ENCODE results near the gene SLC38A4. TPM values are rescaled to one million over a fixed set of nuclear protein-coding genes. Genes with fewer than 3 reads are reported as not detected.

The SLC38A4 gene
- total and polyA plus RNA-seq, 2 of the 8 experiments (the other 6 are each of a cell fraction or from before 2014, with no cell fraction given), result 6.7 to 15.4 TPM

- no peaks in the 10 kb centered on the region for H3K23me2 ChIP-seq (ENCODE audit: low read depth, low read length)
- no peak overlapping the region for H2AFZ ChIP-seq (ENCODE audit: low read length)
- no peak overlapping the region for H3K27ac ChIP-seq (ENCODE audit: low read depth, low read length)
- FAIRE-seq (no peak), DNase-seq (ENCODE audit: low read depth in 1 of 2, low spot score in 2 of 2) (no peak)
- H2AK5ac ChIP-seq (ENCODE audit: low read depth, low read length), result no peak overlapping the region
- H3K9me3 ChIP-seq (ENCODE audit: insufficient read depth in 2 of 2, low read depth in 1 of 2, low read length in 1 of 2), result no peaks in the 10 kb centered on the region
- no peak overlapping the region for H3K9ac ChIP-seq (replicated peaks in 1 of 4; ENCODE audit: extremely low read depth in 1 of 4, low read depth in 3 of 4, low read length in 3 of 4)
- no peaks in the 10 kb centered on the region for H3K27me3 ChIP-seq (replicated peaks in 1 of 4; ENCODE audit: control insufficient read depth in 3 of 4, extremely low read depth in 1 of 4, insufficient read depth in 3 of 4, low read length in 3 of 4)
- no peak overlapping the region for H3K14ac ChIP-seq (ENCODE audit: insufficient read length)
- H3K4me3 ChIP-seq (ENCODE audit: extremely low read depth in 1 of 4, insufficient read depth in 2 of 4, low read depth in 3 of 4, low read length in 4 of 4), result no peak overlapping the region
- H2BK5ac ChIP-seq (ENCODE audit: low read depth, low read length), result no peak overlapping the region
- no peak overlapping the region for H2BK120ac ChIP-seq (replicated peaks; ENCODE audit: low read depth, low read length)
- no peak overlapping the region for H3K23ac ChIP-seq (ENCODE audit: insufficient read length)
- TF ChIP-seq TCF12 (IDR thresholded peaks at IDR 0.05; ENCODE audit: low read depth, low read length), result no peak
- TF ChIP-seq MAFK (IDR thresholded peaks at IDR 0.05; ENCODE audit: low read depth, low read length), result no peak
- no peak for TF ChIP-seq JUND (IDR thresholded peaks at IDR 0.05; ENCODE audit: low read length)
- no peak for TF ChIP-seq POU5F1 (IDR thresholded peaks at IDR 0.05; ENCODE audit: low read depth, low read length)
- no peak for TF ChIP-seq KDM4A (IDR thresholded peaks at IDR 0.05; ENCODE audit: low read depth, low read length, severe bottlenecking)
- no peak for TF ChIP-seq BRCA1 (IDR thresholded peaks at IDR 0.05; ENCODE audit: low read depth, low read length)
- no peak for TF ChIP-seq BCL11A (IDR thresholded peaks at IDR 0.05; ENCODE audit: low read depth in 2 of 2, low read length in 2 of 2)
- no peak for TF ChIP-seq PHF8 (conservative IDR thresholded peaks at IDR 0.05; ENCODE audit: low read depth, low read length)
- no peak for TF ChIP-seq ZNF274 (IDR thresholded peaks at IDR 0.05; ENCODE audit: borderline replicate concordance, extremely low read depth, low read length)
- no peak for TF ChIP-seq NANOG (IDR thresholded peaks at IDR 0.05; ENCODE audit: insufficient read depth, low read depth, low read length, poor library complexity, severe bottlenecking)
- no peak for TF ChIP-seq MAX (IDR thresholded peaks at IDR 0.05)
- no peak for TF ChIP-seq SP1 (IDR thresholded peaks at IDR 0.05; ENCODE audit: low read depth, low read length)
- TF ChIP-seq POLR2A (IDR thresholded peaks at IDR 0.05; ENCODE audit: control extremely low read depth in 1 of 2, low read depth in 2 of 2, low read length in 2 of 2), result no peak
- H3K79me1 ChIP-seq (ENCODE audit: low read depth, low read length), result no peaks in the 10 kb centered on the region
- H4K91ac ChIP-seq (replicated peaks; ENCODE audit: insufficient read length, low read length), result no peak overlapping the region
- CTCF ChIA-PET (ENCODE audit: partially characterized antibody), result no interaction called here
- no peak overlapping the region for H2BK15ac ChIP-seq (ENCODE audit: low read length)
- no peaks in the 10 kb centered on the region for H3K36me3 ChIP-seq (ENCODE audit: control insufficient read depth in 2 of 4, insufficient read depth in 4 of 4, low read length in 3 of 4)
- H2BK20ac ChIP-seq (ENCODE audit: low read length), result no peak overlapping the region
- H3K18ac ChIP-seq (ENCODE audit: extremely low read depth, low read length), result no peak overlapping the region
- H3K4me1 ChIP-seq (replicated peaks in 1 of 4; ENCODE audit: control insufficient read depth in 3 of 4, insufficient read depth in 4 of 4, low read length in 3 of 4), result no peaks in the 10 kb centered on the region
- no peak overlapping the region for H3K4me2 ChIP-seq (ENCODE audit: insufficient read depth in 1 of 2, low read depth in 2 of 2, low read length in 2 of 2)
- POLR2A ChIA-PET (ENCODE audit: partially characterized antibody), result no interaction called here
- H4K20me1 ChIP-seq (replicated peaks in 1 of 2; ENCODE audit: control insufficient read depth in 1 of 2, insufficient read depth in 2 of 2, low read length in 2 of 2), result no peaks in the 10 kb centered on the region
- no peak overlapping the region for H3K4ac ChIP-seq (replicated peaks; ENCODE audit: insufficient read length, low read depth, low read length)
- H3K56ac ChIP-seq (replicated peaks; ENCODE audit: insufficient read length, low read depth, low read length), result no peak overlapping the region
- no peak overlapping the region for H2BK12ac ChIP-seq (ENCODE audit: low read depth, low read length)
- no peak overlapping the region for H4K5ac ChIP-seq (ENCODE audit: insufficient read length, low read depth, low read length)
- H3K79me2 ChIP-seq (ENCODE audit: control insufficient read depth in 1 of 2, insufficient read depth in 2 of 2, low read length in 2 of 2), result no peaks in the 10 kb centered on the region
- H4K8ac ChIP-seq (ENCODE audit: extremely low read depth, insufficient read depth, low read length), result no peak overlapping the region
Observed at GRCh38 chr12:46818642-46819041, 7.2 kb downstream of the SLC38A4 start.
